ENCODE results near the gene DNTTIP2.
A peak's percentile ranks its signal among the peaks of the same experiment; 100 is the strongest.
"Not testable (repeated sequence)": the region's sequence is repeated elsewhere in the genome, so short reads cannot be mapped to it uniquely, and the experiment has no call there.

DNTTIP2 gene

DNA sequence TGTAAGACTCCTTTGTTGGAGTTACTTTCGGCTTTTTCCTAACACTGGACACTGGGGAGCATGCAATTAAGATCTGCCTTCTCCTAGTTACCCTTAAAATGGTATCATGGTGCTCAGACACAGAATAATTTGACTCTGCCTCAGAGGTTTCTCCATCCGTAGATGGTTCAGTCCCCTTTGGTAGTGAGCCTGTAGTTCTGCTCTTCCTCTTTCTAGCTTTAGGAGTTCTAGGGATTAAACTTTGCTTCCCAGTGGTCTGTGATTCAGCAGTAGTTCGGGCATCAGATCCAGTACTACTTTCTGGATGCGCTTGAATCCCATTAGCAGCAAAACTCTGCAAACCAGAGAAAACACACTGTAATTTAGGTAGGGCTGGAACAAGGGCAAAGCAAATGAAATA lies 1.5 kb downstream of the DNTTIP2 start:
- DNase-seq (ENCODE audit: low read depth): no peak

DNA sequence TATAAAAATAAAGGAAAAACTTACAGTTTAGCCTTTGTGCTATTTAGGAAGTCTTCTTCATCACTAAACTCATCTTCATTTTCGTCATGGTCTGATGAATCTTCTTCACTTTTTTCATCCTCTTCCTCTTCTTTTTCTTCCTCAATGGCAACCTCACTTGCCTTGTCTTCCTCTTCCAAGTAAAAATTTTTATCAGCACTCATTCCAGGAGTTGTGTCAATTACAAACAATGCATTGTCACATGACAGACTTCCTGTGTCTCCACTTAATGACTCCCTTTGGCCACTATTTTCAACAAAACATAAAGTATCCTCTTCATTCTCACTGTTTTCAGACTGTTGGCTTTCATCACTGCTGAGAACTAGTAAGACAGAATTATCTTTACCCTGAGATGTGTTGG lies 2.8 kb downstream of the DNTTIP2 start:
- DNase-seq (ENCODE audit: low read depth): no peak

DNA sequence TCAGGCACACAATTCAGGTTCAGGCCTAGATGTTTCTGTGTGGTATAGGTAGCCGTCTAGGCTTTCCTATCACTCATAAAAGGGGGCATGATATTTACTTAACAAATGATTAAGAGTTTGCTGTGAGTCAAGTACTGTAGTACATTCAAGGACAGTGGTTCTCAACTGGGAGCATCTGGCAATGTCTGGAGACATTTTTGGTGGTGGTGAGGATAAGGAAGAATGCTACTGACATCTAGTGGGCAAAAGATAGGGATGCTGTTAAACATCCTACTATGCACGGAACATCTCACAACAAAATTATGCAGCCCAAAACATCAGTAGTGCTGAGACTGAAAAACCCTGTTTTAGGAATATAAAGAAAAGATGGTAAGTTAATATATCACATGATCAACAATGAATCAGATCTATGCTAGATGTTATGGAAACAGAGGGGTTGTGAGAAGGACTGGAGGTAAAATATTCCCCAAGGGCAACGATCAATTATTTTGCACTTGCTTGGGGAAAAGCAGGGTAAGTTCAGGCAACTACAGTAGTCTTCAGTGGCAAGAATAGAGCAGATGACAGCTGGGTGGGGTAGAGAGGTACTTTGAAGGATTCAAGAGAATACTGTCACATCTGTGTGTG lies 4.9 kb downstream of the DNTTIP2 start:
- peak; percentile 8 for DNase-seq (ENCODE audit: low read depth)

DNA sequence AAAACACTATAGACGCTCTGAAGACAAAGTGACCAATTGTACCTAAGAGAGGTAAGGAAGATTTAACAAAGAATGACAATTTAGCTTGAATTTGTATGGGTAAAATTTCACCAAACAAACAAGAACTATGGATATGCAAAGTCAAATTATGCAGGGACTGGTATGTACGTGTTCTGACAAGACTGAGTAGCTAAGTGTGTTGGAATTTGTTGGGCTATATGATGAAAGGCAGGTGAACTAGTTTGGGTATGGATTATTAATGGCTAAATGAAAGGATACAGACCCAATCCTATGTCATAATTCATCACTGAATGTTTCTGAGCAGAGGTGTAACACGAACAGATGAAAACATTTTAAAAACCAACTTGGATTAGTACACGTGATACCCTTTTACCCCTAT lies 7.6 kb downstream of the DNTTIP2 start:
- no peak for DNase-seq (ENCODE audit: low read depth)

DNA sequence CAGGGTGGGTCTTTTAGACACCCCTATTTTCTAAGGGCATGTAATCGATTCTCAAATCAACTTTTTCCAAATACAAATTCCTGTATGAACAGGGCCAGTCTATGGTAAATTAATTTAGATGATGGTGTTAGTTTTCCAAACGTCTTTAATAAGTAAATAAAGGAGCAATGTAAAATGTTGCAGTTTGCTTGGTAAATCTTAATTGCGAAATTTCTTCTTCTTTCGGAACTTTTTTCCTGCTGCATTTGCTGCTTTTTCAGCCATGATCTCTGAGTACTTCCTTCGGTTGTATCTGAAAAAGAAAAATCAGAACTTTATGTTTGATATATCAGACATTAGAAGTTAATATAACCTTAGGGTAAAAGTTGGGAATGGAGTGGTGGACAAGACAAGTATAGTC lies 9.4 kb downstream of the DNTTIP2 start:
- DNase-seq (ENCODE audit: low read depth): no peak

DNA sequence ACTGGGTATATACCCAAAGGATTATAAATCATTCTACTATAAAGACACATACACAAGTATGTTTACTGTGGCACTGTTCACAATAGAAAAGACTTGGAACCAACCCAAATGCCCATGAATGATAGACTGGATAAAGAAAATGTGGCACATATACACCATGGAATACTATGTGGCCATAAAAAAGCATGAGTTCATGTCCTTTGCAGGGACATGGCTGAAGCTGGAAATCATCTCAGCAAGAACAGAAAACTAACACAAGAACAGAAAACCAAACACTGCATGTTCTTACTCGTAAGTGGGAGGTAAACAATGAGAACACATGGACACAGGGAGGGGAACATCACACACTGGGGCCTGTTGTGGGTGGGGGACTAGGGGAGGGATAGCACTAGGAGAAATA lies 10.5 kb downstream of the DNTTIP2 start:
- not testable (repeated sequence) for DNase-seq (ENCODE audit: low read depth)

DNA sequence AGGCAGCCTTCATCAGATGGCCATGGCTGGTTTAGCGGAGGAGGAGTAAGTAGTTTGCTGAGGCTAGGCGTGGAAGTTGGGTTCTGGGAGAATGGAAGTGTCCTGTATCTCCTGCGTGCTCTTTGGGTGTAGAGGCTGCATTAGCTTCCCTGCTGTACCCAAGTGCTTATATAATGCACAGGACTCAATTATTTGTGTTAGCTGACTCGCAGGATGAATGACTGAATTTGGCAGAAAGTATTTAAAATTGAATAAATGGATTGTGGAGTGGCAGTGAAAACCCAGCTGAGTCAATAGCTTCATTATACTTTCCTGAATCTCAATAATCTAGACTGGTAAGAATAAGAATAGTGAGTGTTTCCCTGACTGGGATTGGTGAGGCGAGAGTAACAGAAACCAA lies 13.8 kb downstream of the DNTTIP2 start:
- no peak for DNase-seq (ENCODE audit: low read depth)

DNA sequence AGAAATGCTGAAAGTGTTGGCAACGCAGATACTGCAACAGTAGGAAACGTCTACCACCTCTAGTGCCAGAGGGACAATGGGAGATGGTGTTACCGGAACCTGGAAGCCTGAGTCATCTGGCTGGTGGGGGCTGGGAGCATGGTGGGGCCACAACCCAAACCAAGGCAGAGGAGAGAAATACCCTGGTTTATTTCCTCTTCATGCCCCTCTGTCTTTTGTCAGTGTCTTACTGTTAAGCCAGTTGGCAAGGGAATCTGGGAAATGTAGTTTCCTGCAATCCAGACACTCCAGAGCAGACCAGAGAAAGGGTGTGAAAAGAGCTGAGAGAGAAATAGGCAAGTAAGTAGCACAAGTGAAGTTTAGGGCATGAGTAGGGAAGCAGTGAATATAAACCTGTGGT lies 14.8 kb downstream of the DNTTIP2 start:
- no peak for DNase-seq (ENCODE audit: low read depth)

DNA sequence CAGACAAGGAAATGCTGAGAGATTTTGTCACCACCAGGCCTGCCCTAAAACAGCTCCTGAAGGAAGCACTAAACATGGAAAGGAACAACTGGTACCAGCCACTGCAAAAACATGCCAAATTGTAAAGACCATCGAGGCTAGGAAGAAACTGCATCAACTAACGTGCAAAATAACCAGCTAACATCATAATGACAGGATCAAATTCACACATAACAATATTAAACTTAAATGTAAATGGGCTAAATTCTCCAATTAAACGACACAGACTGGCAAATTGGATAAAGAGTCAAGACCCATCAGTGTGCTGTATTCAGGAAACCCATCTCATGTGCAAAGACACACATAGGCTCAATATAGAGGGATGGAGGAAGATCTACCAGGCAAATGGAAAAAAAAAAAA lies 21.4 kb downstream of the DNTTIP2 start:
- not testable (repeated sequence) for DNase-seq (ENCODE audit: low read depth)

DNA sequence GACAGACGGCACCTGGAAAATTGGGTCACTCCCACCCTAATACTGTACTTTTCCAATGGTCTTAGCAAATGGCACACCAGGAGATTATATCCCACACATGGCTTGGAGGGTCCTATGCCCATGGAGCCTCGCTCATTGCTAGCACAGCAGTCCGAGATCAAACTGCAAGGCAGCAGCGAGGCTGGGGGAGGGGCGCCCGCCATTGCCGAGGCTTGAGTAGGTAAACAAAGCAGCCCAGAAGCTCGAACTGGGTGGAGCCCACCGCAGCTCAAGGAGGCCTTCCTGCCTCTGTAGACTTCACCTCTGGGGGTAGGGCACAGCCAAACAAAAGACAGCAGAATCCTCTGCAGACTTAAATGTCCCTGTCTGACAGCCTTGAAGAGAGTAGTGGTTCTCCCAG lies 23.0 kb downstream of the DNTTIP2 start:
- DNase-seq (ENCODE audit: low read depth): not testable (repeated sequence)

DNA sequence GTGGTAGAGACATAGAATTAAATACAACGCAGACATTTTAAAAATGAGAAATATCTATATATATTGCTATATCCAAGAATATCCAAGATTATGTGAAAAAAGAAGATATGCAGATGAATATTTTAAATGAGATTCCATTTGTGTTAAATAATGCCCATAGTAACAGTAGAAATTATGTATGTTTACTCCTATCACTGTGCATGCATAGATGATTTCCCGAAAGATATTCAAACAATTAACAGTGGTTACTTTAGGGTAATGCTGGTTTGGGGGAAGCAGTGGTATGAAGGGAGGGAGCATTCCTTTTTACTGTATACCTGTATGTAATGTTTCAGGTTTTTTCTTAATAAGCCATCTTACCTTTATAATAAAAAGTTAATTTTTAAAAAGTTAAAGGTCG lies 25.1 kb downstream of the DNTTIP2 start:
- DNase-seq (ENCODE audit: low read depth): no peak

DNA sequence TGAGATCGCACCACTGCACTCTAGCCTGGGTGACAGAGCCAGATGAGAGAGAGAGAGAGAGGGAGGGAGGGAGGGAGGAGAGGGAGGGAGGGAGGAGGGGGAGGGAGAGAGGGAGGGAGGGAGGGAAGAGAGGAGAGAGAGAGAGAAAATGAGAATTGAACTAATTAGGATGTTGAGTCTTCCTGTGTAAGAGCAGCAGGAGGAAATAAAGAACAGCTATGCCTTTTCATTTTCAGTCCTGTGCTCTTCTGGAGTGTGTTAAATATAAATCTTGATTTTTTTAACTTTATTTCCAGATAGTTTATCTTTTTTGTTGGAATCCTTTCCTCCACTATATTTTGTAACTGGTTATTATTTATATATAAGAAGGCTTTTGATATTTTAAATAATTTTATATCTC lies 27.1 kb downstream of the DNTTIP2 start:
- DNase-seq (ENCODE audit: low read depth): no peak

DNA sequence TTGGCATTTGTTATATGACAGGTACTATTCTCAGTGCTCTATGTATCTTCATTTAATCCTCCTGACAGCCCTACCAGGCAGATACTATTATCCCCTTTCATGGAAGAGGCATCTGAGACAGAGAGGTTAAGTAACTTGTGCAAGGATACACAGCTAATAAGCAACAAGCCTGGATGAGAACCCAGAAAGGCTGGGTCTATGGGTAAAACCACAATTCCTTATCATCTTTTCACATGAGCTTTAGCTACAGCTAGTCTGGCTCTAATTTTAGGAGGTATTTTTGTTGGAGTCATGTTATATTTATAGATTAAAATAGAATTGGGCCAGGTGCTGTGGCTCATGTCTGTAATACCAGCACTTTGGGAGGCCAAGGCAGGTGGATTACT lies 27.7 kb downstream of the DNTTIP2 start:
- DNase-seq (ENCODE audit: low read depth): no peak

DNA sequence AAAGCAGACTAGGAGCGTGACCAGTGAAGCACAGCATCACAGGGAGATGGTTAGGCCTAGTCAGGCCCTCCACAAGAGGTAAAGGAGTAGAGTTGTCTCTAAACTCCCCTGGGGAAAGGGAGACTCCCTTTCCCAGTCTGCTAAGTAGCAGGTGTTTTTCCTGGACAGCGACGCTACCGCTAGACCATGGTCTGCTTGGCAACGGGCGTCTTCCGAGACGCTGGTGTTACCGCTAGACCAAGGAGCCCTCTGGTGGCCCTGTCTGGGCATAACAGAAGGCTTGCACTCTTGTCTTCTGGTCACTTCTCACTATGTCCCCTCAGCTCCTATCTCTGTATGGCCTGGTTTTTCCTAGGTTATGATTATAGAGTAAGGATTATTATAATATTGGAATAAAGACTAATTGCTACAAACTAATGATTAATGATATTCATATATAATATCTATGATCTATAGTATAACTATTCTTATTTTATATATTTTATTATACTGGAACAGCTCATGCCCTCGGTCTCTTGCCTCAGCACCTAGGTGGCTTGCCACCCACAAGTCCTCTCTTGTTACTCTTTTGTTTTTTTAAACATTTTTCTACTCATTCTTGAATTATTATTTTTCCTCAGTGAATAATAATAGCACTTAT lies 28.2 kb downstream of the DNTTIP2 start:
- DNase-seq (ENCODE audit: low read depth): not testable (repeated sequence)

DNA sequence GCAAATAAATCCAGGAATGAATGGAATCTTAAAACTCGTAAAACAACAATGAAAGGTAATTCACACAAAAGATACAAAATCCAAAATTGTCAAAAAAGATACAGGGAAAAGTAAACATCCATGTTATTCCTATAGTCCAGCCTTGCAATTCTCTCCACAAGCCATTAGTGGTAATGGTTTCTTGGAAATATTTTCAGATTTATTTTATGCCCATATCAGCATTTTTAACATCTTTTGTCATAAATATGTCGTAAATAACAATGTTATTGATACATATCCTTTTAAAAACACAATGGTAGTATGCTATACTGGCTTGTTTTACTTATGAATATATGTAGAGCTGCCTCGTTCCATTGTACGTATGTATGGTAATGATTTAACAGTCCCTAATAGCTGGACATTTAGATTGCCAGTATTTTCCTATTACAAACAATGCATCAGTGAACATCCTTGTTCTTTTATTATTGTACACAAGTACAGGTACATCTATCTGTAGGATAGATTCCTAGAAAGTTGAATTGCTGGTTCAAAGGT lies 30.6 kb downstream of the DNTTIP2 start:
- DNase-seq (ENCODE audit: low read depth): no peak

DNA sequence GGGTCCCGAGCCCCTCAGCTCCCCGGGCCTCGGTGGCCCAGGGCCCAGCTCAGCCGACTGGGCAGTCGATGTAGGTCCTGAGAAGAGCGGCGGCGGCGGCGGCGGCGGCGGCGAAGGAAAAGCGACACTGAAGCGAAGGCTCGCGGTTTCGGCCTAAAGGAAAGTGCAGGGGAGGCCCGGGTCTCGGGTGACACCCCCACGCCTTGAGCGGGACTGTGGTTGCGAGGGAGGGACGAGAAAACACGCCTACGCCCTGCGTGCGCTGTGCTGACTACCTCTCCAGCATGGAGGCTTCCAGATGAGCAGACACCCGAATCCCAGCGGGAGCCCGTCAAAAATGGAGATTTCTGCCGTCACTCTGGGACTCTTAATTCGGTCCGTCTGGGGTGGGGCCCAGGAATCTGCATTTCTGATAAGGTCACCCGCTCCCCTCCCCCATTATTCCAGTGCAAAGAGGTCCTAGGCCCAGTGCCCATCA lies 31.2 kb downstream of the DNTTIP2 start:
- peak; percentile 63 for DNase-seq (ENCODE audit: low read depth)

DNA sequence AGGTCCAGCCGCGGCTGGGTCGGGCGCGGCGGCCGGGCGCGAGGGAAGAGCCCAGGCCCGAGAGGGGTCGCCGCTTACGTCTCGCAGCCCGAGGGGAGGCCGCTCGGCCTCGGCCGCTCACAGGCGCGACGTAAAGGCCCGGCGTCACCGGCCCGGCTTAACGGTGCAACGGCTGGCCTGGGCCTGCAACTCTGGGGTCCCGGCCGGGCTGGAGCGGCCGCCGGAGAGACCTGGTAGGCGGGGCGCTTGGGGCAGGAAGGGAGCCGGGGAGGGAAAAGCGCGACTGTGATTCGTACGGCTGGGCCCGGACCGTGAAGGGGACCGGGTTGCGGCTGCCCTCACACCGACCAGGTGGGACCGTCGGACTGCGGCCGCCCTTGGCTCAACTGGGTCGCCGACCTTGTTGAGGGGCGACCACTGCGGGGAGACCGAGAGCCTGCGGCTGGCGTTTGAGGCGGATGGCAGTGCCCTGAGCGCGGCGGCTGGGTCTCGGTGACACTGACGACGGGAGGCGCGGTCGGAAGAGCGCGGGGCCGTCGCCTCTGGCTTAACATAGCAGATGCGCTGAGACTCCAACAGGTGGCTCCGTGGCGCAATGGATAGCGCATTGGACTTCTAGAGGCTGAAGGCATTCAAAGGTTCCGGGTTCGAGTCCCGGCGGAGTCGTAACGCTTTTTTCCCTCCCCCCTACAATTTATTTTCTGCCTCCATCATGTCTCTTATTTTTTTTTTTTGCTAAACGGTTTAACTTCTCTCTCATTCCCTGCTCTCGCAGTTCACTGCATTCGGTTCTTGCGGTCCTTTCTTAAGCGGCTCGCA lies 31.8 kb downstream of the DNTTIP2 start:
- peak; percentile 90 for DNase-seq (ENCODE audit: low read depth)

DNA sequence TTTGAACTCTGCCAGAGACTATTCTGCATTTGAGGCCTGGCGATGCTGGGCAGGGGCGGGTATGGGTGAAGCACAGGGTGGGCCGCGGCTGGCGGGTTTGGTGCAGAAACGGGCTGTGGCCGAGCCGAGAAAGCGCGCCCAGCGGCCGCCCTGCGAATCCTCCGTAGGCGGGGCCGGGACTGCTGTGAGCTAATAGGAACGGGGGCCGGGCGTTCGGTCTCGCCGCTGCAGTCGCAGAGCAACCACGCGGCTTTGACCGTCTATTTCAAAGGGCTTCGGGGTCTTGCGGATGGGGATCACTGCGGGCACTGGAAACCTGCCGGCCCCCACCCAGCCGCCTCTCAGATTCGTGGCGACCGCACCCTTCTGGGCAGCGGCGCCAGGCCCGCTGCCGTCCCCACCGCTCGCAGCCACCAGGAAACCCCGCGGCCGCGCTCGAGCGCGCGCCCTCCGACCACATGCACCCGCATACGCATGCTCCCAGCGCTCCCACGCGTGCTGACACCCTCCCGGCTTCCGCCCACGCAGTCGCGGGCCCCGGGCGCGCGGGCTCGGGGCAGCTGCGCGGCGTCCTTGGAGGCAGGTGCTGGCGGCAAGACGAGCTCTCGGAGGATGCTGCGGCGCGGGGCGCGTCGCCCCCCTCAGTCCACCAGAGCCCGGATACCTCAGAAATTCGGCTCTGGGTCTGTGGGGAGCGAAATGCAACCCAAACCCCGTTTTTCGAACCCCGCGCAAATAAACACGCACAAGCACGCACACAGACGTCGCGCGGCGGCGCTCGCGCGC lies 32.6 kb downstream of the DNTTIP2 start:
- DNase-seq (ENCODE audit: low read depth): peak; percentile 72

DNA sequence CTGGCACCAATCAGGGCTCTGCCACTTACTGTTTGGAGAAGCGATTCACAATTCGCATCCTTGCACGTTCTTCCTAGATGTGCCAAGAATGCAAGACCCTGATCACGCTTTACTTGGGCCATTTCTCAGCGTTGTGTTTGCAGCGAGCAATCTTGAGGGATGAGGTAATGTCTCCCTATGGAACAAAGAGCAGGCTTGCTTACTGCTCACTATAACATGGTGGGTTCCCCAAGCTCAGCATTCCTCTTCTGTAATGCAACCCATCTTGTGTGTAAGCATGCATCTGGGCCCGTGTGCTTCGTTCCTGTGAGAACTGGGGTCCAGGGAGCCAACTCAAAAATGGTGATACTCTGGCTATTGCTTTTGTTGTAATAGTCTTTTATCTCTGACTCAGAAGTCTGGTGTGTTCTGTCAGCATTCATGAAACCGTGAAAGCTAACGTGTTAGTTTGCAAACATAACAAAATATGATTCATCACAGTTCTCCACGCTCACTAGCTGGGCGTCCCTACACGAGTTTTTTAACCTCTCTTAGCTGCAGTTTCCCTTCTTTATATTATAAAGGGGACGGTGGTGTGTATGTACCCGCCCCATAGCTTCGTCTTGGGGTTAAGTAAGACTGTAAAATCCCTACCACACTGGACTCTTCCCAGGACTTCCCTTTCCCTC lies 33.3 kb downstream of the DNTTIP2 start:
- peak; percentile 80 for DNase-seq (ENCODE audit: low read depth)

DNA sequence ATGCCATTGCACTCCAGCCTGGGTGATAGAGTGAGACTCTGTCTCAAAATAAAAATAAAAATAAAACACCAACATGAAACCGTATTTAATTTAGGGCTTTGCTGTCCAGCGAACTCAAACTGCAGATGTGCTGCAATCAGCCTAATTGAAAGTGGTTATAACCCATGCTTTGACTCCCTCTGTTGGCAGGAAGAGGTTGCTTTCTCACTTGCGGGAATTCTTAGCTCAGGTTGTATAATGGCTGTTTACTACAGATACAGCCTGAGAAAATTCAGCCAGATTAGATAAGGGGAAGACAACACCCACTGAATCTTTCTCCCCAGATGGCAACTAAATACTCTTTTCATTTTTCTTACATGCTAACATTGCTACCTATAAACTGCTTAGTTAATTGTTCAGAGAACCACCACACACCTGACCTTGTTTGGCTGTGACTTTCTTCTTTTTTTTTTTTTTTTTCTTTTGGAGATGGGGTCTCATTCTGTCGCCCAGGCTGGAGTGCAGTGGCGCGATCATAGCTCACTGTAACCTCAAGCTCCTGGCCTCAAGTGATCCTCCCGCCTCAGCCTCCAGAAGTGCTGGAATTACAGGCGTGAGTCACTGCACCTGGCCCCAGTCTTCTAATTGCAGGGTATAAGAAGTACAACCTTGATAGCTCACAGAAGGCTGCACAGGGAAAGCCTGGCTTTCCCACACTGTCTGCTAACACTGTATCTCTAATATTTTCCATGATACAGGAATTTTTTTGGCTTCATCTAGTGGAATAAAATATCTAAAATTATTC lies 34.6 kb downstream of the DNTTIP2 start:
- DNase-seq (ENCODE audit: low read depth): peak; percentile 64
